ENCODE data around the gene POLR1A.

GRCh38 chr2:86025229-86025820, 80.4 kb downstream of the POLR1A start:
- no peak for TF ChIP-seq CTCF (IDR thresholded peaks at IDR 0.05; ENCODE audit: low read depth, low read length, poor library complexity, severe bottlenecking)
- TF ChIP-seq EZH2phosphoT487 (IDR thresholded peaks at IDR 0.05; ENCODE audit: borderline replicate concordance, low read length) = no peak
